H9 (cell line): ENCODE results near the gene PES1. TPM values are rescaled to one million over a fixed set of nuclear protein-coding genes. Genes with fewer than 3 reads are reported as not detected.

Source experiments
- DNase-seq: peaks from one replicate; pipeline ENCODE4 v3.0.0-alpha.2; 2017
- H2AFZ ChIP-seq: one replicate; pipeline ENCODE4 v1.6.1; 2013; ENCODE audit warnings: mild to moderate bottlenecking, low read length, control low read depth, moderate library complexity
- H2AK5ac ChIP-seq: 2 replicates; pipeline ENCODE4 v1.6.1; 2013; ENCODE audit warnings: low read length, control low read depth, mixed read lengths; ENCODE audit not compliant: insufficient read length
- H2BK120ac ChIP-seq: one replicate; pipeline ENCODE4 v1.6.1; 2013; ENCODE audit warnings: low read depth, mild to moderate bottlenecking, low read length, control low read depth, inconsistent platforms; ENCODE audit not compliant: poor library complexity, severe bottlenecking
- H2BK12ac ChIP-seq: 2 replicates; pipeline ENCODE4 v1.6.1; 2013; ENCODE audit warnings: low read length, control low read depth, mixed read lengths, low read depth; ENCODE audit not compliant: insufficient read length
- H2BK15ac ChIP-seq: 2 replicates; pipeline ENCODE4 v1.6.1; 2013; ENCODE audit warnings: low read depth, low read length, control low read depth
- H2BK20ac ChIP-seq: one replicate; pipeline ENCODE4 v1.6.1; 2013; ENCODE audit warnings: low read depth, mild to moderate bottlenecking, low read length, control low read depth, inconsistent platforms; ENCODE audit not compliant: poor library complexity, severe bottlenecking
- H2BK5ac ChIP-seq: 2 replicates; pipeline ENCODE4 v1.6.1; 2013; ENCODE audit warnings: low read length, control low read depth, mixed read lengths; ENCODE audit not compliant: insufficient read length
- H3K14ac ChIP-seq: 2 replicates; pipeline ENCODE4 v1.6.1; 2013; ENCODE audit warnings: low read length, control low read depth; ENCODE audit not compliant: insufficient read depth
- H3K18ac ChIP-seq: 2 replicates; pipeline ENCODE4 v1.6.1; 2013; ENCODE audit warnings: low read depth, mild to moderate bottlenecking, mixed read lengths, low read length, control low read depth; ENCODE audit not compliant: insufficient read length
- H3K23ac ChIP-seq: 2 replicates; pipeline ENCODE4 v1.6.1; 2013; ENCODE audit warnings: low read length, control low read depth, mixed read lengths, low read depth; ENCODE audit not compliant: insufficient read length
- H3K23me2 ChIP-seq: 2 replicates; pipeline ENCODE4 v1.6.1; 2013; ENCODE audit warnings: low read depth, mild to moderate bottlenecking, mixed read lengths, low read length, control low read depth; ENCODE audit not compliant: insufficient read length, poor library complexity, severe bottlenecking
- H3K27ac ChIP-seq: 2 replicates; pipeline ENCODE4 v1.5.1; 2013; ENCODE audit warnings: low read length, control low read depth, mixed read lengths, low read depth; ENCODE audit not compliant: insufficient read length
- H3K27me3 ChIP-seq: 2 replicates; pipeline ENCODE4 v1.6.1; 2013; ENCODE audit warnings: low read length, control low read depth, inconsistent platforms; ENCODE audit not compliant: insufficient read depth
- H3K4ac ChIP-seq: 2 replicates; pipeline ENCODE4 v1.6.1; 2013; ENCODE audit warnings: low read depth, mild to moderate bottlenecking, control low read depth, inconsistent platforms, low read length, moderate library complexity
- H3K4me1 ChIP-seq: 2 replicates; pipeline ENCODE4 v1.6.1; 2013; ENCODE audit warnings: low read length, control low read depth, inconsistent platforms; ENCODE audit not compliant: insufficient read depth
- H3K4me2 ChIP-seq: 2 replicates; pipeline ENCODE4 v1.6.1; 2013; ENCODE audit warnings: low read length, control low read depth, mixed read lengths; ENCODE audit not compliant: insufficient read length, insufficient read depth
- H3K56ac ChIP-seq: 2 replicates; pipeline ENCODE4 v1.6.1; 2013; ENCODE audit warnings: low read depth, mild to moderate bottlenecking, mixed read lengths, low read length, control low read depth; ENCODE audit not compliant: insufficient read length
- H3K79me1 ChIP-seq: 2 replicates; pipeline ENCODE4 v1.6.1; 2013; ENCODE audit warnings: low read depth, mild to moderate bottlenecking, moderate library complexity, low read length, control low read depth, inconsistent platforms; ENCODE audit not compliant: insufficient read depth, poor library complexity, severe bottlenecking
- H3K79me2 ChIP-seq: 2 replicates; pipeline ENCODE4 v1.6.1; 2013; ENCODE audit warnings: low read length, control low read depth, inconsistent platforms; ENCODE audit not compliant: insufficient read depth
- H3K9ac ChIP-seq: 2 replicates; pipeline ENCODE4 v1.6.1; 2013; ENCODE audit warnings: low read length, control low read depth, mixed read lengths; ENCODE audit not compliant: insufficient read length; ENCODE audit errors: extremely low read depth
- H3K9me3 ChIP-seq: one replicate; pipeline ENCODE4 v1.6.1; 2013; ENCODE audit warnings: low read depth, low read length, inconsistent platforms; ENCODE audit not compliant: control insufficient read depth
- H3T11ph ChIP-seq: one replicate; pipeline ENCODE4 v1.6.1; 2013; ENCODE audit warnings: mild to moderate bottlenecking, low read length, control low read depth, inconsistent platforms
- H4K20me1 ChIP-seq: one replicate; pipeline ENCODE4 v1.6.1; 2013; ENCODE audit not compliant: control insufficient read depth, insufficient read length, insufficient read depth
- H4K5ac ChIP-seq: 2 replicates; pipeline ENCODE4 v1.6.1; 2013; ENCODE audit warnings: low read depth, mild to moderate bottlenecking, mixed read lengths, low read length, control low read depth; ENCODE audit not compliant: insufficient read length
- H4K8ac ChIP-seq: replicated peaks from 2 replicates; pipeline ENCODE4 v1.6.1; 2013; ENCODE audit warnings: low read length, control low read depth, mixed read lengths, low read depth; ENCODE audit not compliant: insufficient read length
- H4K91ac ChIP-seq: 2 replicates; pipeline ENCODE4 v1.6.1; 2013; ENCODE audit warnings: low read depth, mild to moderate bottlenecking, moderate library complexity, mixed read lengths, low read length, control low read depth; ENCODE audit not compliant: insufficient read length
- H3K27ac Mint-ChIP-seq, 3 experiments: 2 replicates in 2 of 3; 3 replicates in 1 of 3; pipeline ENCODE4 v1.8.0; 2020 to 2021; ENCODE audit warnings: mixed read lengths in 3 of 3, mild to moderate bottlenecking in 1 of 3, moderate library complexity in 1 of 3
- H3K27me3 Mint-ChIP-seq: 2 replicates; pipeline ENCODE4 v1.8.0; 2021; ENCODE audit warnings: low read depth, mild to moderate bottlenecking, moderate library complexity, mixed read lengths
- H3K36me3 Mint-ChIP-seq, 3 experiments: 2 replicates in 2 of 3; 3 replicates in 1 of 3; pipeline ENCODE4 v1.8.0; 2020 to 2021; ENCODE audit warnings: low read depth in 3 of 3, mixed read lengths in 3 of 3; ENCODE audit not compliant: insufficient read depth in 1 of 3
- H3K4me1 Mint-ChIP-seq, 2 experiments: 2 replicates each; pipeline ENCODE4 v1.8.0; 2020; ENCODE audit warnings: mixed read lengths in 2 of 2
- H3K4me3 Mint-ChIP-seq, 2 experiments: 2 replicates in 1 of 2; 3 replicates in 1 of 2; pipeline ENCODE4 v1.8.0; 2020 to 2021; ENCODE audit warnings: mild to moderate bottlenecking in 2 of 2, mixed read lengths in 2 of 2, moderate library complexity in 1 of 2
- H3K9me3 Mint-ChIP-seq, 2 experiments: 2 replicates in 1 of 2; 3 replicates in 1 of 2; pipeline ENCODE4 v1.8.0; 2020; ENCODE audit warnings: mild to moderate bottlenecking in 2 of 2, mixed read lengths in 2 of 2, moderate library complexity in 1 of 2
- CTCF ChIP-seq: fragments of 200-600 bp; sonication (generic); conservative IDR thresholded peaks from 3 replicates; pipeline ENCODE4 v1.8.0; 2021; ENCODE audit warnings: antibody characterized with exemption, mild to moderate bottlenecking
- WGBS: extraction: QIAGEN DNeasy Blood & Tissue Kit; methylation state at CpG from one replicate; pipeline ENCODE4 v1.1.7; 2013; ENCODE audit warnings: missing lambda C conversion rate, low lambda C conversion rate, mixed read lengths; ENCODE audit not compliant: insufficient read length; ENCODE audit errors: extremely low coverage; 5-methylcytosine and 5-hydroxymethylcytosine counted together
- total RNA-seq: library from RNA; stranded (reverse); gene quantifications from 2 replicates; pipeline ENCODE4 v1.2.1, GENCODE V29; 2021

PES1 gene
- total RNA-seq, 1 experiment from 2014 or later = 133 TPM

- H3K23ac ChIP-seq = no peak overlapping the region
- no peak for DNase-seq
Observed at GRCh38 chr22:30614268-30614667, 22.6 kb upstream of the PES1 start.

More at GRCh38 chr22:30614268-30614667, 22.6 kb upstream of the PES1 start:
- H2BK5ac ChIP-seq = no peak overlapping the region
- WGBS = no CpG with 5 or more reads among the region's 7 CpGs
- H2AK5ac ChIP-seq = no peak overlapping the region
- H3K56ac ChIP-seq = no peak overlapping the region
- H3T11ph ChIP-seq = no peak overlapping the region
- no peak overlapping the region for H3K14ac ChIP-seq
- no peak overlapping the region for H2BK20ac ChIP-seq
- H4K20me1 ChIP-seq = no peaks in the 10 kb centered on the region
- H3K27ac ChIP-seq = no peak overlapping the region
- H3K18ac ChIP-seq = no peak overlapping the region
- no peak overlapping the region for H3K4me3 Mint-ChIP-seq
- no peaks in the 10 kb centered on the region for H3K27me3 ChIP-seq
- H3K4me2 ChIP-seq = no peak overlapping the region
- H3K9ac ChIP-seq = no peak overlapping the region
- H3K27ac Mint-ChIP-seq = no peak overlapping the region
- H3K79me2 ChIP-seq = no peaks in the 10 kb centered on the region
- H4K5ac ChIP-seq = no peak overlapping the region
- H3K27me3 Mint-ChIP-seq = no peaks in the 10 kb centered on the region
- H3K4me1 ChIP-seq = no peaks in the 10 kb centered on the region
- no peak overlapping the region for H4K91ac ChIP-seq
- H3K36me3 Mint-ChIP-seq = peaks cover 42 to 82% (median 79%) of the 10 kb centered on the region in 3 experiments
- H3K79me1 ChIP-seq = no peaks in the 10 kb centered on the region
- TF ChIP-seq CTCF = no peak
- no peak overlapping the region for H2AFZ ChIP-seq
- H3K4me1 Mint-ChIP-seq = peaks cover 5% of the 10 kb centered on the region in 2 experiments
- no peaks in the 10 kb centered on the region for H3K9me3 Mint-ChIP-seq
- no peak overlapping the region for H4K8ac ChIP-seq
- no peaks in the 10 kb centered on the region for H3K9me3 ChIP-seq
- no peak overlapping the region for H2BK15ac ChIP-seq
- H3K23me2 ChIP-seq = no peaks in the 10 kb centered on the region
- H3K4ac ChIP-seq = no peak overlapping the region
- H2BK12ac ChIP-seq = no peak overlapping the region
- H2BK120ac ChIP-seq = no peak overlapping the region
